ENCODE measurements around the gene DELE1. TPM values are rescaled to one million over a fixed set of nuclear protein-coding genes. Genes with fewer than 3 reads are reported as not detected.

Gene DELE1
- total RNA-seq = 47.1 TPM

- Histone ChIP-seq H3K4me1 (ENCODE audit: insufficient read depth, low read length) (peaks cover 27% of the 10 kb centered on the region), H3K27me3 (ENCODE audit: insufficient read depth, low read length) (no peaks in the 10 kb centered on the region), H3K4me3 (ENCODE audit: low read length) (peak within 1 kb of the TSS; percentile 47), H3K9me3 (ENCODE audit: low read depth, low read length) (no peaks in the 10 kb centered on the region)
Observed at GRCh38 chr5:141923448-141924313, at the start of gene DELE1. DELE1 (plus strand) TSS chr5:141923871; CDS start chr5:141923942, 71 bp downstream.

GRCh38 chr5:141873933-141874261, 49.8 kb upstream of the DELE1 start:
- Histone ChIP-seq H3K4me3 (ENCODE audit: low read length) (no peak overlapping the region), H3K4me1 (ENCODE audit: insufficient read depth, low read length) (peaks cover 27% of the 10 kb centered on the region), H3K27me3 (ENCODE audit: insufficient read depth, low read length) (peaks cover 56% of the 10 kb centered on the region), H3K9me3 (ENCODE audit: low read depth, low read length) (no peaks in the 10 kb centered on the region)

DNA sequence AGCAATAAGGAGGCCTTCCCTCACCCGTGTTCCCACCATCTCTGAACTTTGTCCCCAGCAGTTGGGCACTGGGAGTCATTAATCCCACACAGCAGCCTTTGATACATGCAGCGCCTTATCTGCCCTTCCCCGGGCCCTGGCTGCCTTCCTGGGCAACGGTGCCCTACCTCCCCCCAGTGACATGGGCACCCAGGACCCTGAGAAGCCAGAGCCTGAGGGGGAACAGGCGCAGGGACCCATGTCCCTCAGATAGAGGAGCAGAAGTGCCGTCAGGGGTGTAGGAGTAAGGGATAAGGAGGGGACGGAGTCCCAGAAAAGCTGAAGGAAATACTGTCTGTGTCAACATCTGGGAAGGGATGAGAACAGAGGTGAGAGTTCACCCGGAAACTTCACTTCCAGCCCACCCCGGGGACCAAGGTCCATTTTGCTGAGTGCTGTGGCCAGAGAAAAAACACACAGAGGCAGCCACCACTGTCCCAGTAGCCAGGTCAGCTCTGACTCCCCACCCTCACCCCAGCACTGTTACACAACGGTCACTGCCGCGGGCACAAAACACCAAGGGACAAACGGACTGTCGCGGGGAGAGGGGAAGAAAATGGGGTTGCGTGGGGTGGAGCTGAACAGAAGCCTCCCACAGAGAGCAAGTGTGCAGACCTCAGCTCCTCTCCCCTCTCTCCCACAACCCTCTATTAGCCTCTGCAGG, 49.3 kb upstream of the DELE1 start:
- peaks cover 62% of the 10 kb centered on the region for H3K27me3 ChIP-seq (ENCODE audit: insufficient read depth, low read length)
- H3K4me1 ChIP-seq (ENCODE audit: insufficient read depth, low read length) = peaks cover 32% of the 10 kb centered on the region
- no peaks in the 10 kb centered on the region for H3K9me3 ChIP-seq (ENCODE audit: low read depth, low read length)
- H3K4me3 ChIP-seq (ENCODE audit: low read length) = no peak overlapping the region

DNA sequence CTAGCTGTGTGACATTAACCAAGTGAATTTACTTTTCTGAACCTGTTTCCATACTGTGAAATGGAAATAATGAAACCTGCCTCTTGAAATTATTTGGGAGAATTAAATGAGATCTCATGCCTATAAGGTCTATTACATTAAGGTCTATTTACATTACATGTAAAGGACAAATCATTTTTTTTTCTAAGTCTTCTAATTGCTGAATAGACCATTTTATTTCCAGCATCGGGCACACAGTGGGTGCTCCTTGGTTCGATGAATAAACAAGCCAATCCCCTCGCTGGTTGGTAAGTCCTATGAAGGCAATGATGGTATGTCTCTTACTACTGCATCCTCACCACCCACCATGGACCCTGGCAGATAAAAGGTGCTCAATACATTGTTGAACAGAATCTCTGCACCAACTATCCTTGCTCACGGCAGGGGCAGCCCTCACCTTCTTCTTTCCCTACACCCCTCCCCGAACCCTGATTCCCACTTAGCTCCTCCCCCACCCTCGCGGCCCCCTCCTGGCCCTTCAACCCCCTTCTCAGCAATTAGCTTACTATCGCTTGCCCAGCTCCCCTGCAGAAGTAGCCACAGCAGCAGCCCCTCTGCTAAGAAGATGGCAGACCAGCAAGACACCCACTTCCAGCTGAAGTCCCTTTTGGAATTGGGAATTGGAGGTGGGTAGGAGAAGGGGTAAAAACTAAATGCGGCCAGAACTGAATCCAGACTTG, 48.5 kb upstream of the DELE1 start:
- H3K27me3 ChIP-seq (ENCODE audit: insufficient read depth, low read length) = peaks cover 69% of the 10 kb centered on the region
- H3K4me1 ChIP-seq (ENCODE audit: insufficient read depth, low read length) = peaks cover 34% of the 10 kb centered on the region
- H3K4me3 ChIP-seq (ENCODE audit: low read length) = no peak overlapping the region
- H3K9me3 ChIP-seq (ENCODE audit: low read depth, low read length) = no peaks in the 10 kb centered on the region

GRCh38 chr5:141875795-141876627, 47.7 kb upstream of the DELE1 start:
- Histone ChIP-seq H3K4me1 (ENCODE audit: insufficient read depth, low read length) (peaks cover 34% of the 10 kb centered on the region), H3K9me3 (ENCODE audit: low read depth, low read length) (no peaks in the 10 kb centered on the region), H3K27me3 (ENCODE audit: insufficient read depth, low read length) (peaks cover 77% of the 10 kb centered on the region), H3K4me3 (ENCODE audit: low read length) (no peak overlapping the region)

GRCh38 chr5:141876628-141877355, 46.9 kb upstream of the DELE1 start:
- Histone ChIP-seq H3K4me1 (ENCODE audit: insufficient read depth, low read length) (peaks cover 34% of the 10 kb centered on the region), H3K4me3 (ENCODE audit: low read length) (no peak overlapping the region), H3K9me3 (ENCODE audit: low read depth, low read length) (no peaks in the 10 kb centered on the region), H3K27me3 (ENCODE audit: insufficient read depth, low read length) (peaks cover 81% of the 10 kb centered on the region)

DNA sequence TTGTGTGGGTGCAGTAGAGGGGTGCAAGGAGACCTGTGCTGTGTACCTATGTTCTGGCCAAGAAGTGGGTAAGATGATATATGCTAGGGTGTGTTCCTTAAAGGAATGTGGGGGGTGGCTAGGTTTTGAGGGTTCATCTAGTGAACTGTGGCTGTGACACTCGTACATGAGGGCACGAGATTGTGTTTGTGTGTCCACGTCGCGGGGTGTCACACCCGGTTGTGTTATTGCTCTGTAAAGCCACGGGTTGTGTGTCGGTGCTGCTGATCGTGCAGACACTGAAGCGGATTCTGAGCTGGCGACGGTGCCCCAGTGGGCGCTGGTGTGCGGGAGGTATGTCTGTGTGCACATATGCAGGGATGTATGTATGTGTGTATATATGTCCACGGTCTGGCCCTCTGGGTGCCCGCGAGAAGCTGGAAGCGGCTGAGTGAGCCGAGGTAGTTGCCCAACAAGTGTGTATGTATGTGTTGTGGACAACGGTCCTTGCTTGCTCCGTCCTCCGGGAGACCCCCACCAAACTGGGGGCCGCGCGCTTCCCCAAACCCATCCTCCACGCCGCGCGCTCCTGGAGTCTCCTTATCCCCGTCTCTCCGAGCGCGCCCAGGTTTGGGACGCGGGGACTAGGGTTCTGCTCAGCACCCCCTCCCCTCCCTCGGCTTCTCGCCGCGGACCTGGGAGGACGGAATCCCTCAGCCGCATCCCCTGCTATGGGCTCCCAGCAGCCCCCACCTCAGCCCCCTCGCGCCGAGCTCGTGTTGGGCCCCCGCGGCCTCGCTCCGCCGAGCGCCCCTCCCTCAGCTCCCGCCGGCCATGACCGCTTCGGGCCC, 46.1 kb upstream of the DELE1 start:
- H3K4me3 ChIP-seq (ENCODE audit: low read length) = no peak overlapping the region
- no peaks in the 10 kb centered on the region for H3K9me3 ChIP-seq (ENCODE audit: low read depth, low read length)
- H3K27me3 ChIP-seq (ENCODE audit: insufficient read depth, low read length) = peaks cover 84% of the 10 kb centered on the region
- peaks cover 34% of the 10 kb centered on the region for H3K4me1 ChIP-seq (ENCODE audit: insufficient read depth, low read length)

GRCh38 chr5:141878186-141878710, 45.4 kb upstream of the DELE1 start, which contains the start of gene PCDH1:
PCDH1 (minus strand) TSS chr5:141878410; CDS start chr5:141878262, 148 bp downstream.
- Histone ChIP-seq H3K4me3 (ENCODE audit: low read length) (peak within 1 kb of the TSS; percentile 8), H3K9me3 (ENCODE audit: low read depth, low read length) (no peaks in the 10 kb centered on the region), H3K4me1 (ENCODE audit: insufficient read depth, low read length) (peaks cover 34% of the 10 kb centered on the region), H3K27me3 (ENCODE audit: insufficient read depth, low read length) (peaks cover 91% of the 10 kb centered on the region)

DNA sequence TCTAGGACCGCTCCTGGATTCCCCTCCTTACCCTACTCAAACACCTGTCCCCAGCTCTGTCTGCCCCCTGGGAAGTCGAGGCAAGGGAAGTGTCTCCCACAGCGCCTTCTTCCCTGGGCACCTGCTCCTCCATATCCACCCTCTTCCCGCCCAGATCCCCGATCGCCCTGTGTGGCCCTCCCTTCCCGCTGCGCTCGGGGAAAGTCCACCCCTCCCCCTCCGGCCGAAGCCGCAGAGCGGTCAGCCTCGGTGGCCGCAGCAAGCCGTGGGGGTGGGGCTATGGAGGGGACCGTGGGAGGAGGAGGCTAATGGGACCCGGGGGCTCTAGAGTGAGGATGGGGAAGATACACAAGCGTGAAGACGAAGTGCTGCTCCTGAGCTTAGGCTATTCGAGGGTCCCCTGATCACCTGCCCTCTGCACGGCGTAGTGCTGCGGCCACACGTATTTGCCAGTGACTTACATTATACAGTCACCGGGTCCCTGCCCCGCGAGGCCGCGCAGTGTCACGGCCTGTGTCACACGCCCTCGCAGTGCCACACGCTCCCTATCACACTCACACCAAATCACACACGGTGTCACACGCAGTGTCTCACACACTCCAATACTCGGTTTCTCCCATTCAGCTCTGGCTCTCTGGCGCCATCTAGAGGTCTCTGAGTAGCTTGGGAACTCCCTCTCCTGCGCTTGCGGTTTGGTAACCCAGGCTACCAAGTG, 44.8 kb upstream of the DELE1 start:
- Histone ChIP-seq H3K4me1 (ENCODE audit: insufficient read depth, low read length) (peaks cover 34% of the 10 kb centered on the region), H3K27me3 (ENCODE audit: insufficient read depth, low read length) (peaks cover 94% of the 10 kb centered on the region), H3K9me3 (ENCODE audit: low read depth, low read length) (no peaks in the 10 kb centered on the region), H3K4me3 (ENCODE audit: low read length) (peak overlapping the region; percentile 8)

- Histone ChIP-seq H3K4me3 (ENCODE audit: low read length) (no peak overlapping the region), H3K4me1 (ENCODE audit: insufficient read depth, low read length) (peaks cover 34% of the 10 kb centered on the region), H3K9me3 (ENCODE audit: low read depth, low read length) (no peaks in the 10 kb centered on the region), H3K27me3 (ENCODE audit: insufficient read depth, low read length) (peaks cover 94% of the 10 kb centered on the region)
Observed at GRCh38 chr5:141879426-141879759, 44.3 kb upstream of the DELE1 start.

- Histone ChIP-seq H3K4me3 (ENCODE audit: low read length) (no peak overlapping the region), H3K4me1 (ENCODE audit: insufficient read depth, low read length) (peaks cover 34% of the 10 kb centered on the region), H3K27me3 (ENCODE audit: insufficient read depth, low read length) (peaks cover 94% of the 10 kb centered on the region), H3K9me3 (ENCODE audit: low read depth, low read length) (no peaks in the 10 kb centered on the region)
Observed at GRCh38 chr5:141879941-141880738, 43.5 kb upstream of the DELE1 start.
